NCI-H2029 treated with DMSO at 0.1 percent for 48 hours (cell line): ENCODE measurements around the gene RBM25.
A peak's percentile ranks its signal among the peaks of the same experiment; 100 is the strongest.
"Not testable (repeated sequence)": the region's sequence is repeated elsewhere in the genome, so short reads cannot be mapped to it uniquely, and the experiment has no call there.

Experiments
- DNase-seq: peaks from one replicate; lab custom pipeline; 2025; lab: John Stamatoyannopoulos, UW

The RBM25 gene

DNA sequence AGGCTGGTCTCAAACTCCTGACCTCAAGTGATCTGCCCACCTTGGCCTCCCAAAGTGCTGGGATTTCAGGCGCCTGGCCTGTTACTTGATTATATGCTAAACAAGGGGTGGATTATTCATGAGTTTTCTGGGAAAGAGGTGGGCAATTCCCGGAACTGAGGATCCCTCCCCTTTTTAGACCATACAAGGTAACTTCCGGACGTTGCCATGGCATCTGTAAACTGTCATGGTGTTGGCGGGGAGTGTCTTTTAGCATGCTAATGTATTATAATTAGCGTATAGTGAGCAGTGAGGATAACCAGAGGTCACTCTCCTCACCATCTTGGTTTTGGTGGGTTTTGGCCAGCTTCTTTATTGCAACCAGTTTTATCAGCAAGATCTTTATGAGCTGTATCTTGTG is 111.5 kb downstream of the RBM25 start:
- DNase-seq, result not testable (repeated sequence)

- no peak for DNase-seq
Observed at GRCh38 chr14:73170686-73171085, 112.4 kb downstream of the RBM25 start.

DNA sequence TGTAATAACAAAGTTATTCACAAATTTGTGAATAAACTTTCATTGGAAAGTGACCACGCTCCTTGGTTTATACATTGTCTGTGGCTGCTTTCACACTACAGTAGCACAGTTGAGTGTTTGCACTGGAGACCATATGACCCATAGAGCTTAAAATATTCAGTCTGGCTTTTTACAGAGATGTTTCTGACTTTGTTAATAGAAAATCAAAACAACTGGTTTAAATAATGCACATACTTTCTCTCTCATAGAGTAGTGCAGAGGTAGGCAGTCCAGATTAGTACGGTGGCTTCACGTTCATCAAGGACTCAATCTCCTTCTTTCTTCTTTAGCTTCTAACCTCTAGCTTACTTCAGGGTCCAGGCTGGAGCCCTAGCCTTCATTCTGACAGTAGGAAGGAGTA is 114.2 kb downstream of the RBM25 start:
- no peak for DNase-seq

DNA sequence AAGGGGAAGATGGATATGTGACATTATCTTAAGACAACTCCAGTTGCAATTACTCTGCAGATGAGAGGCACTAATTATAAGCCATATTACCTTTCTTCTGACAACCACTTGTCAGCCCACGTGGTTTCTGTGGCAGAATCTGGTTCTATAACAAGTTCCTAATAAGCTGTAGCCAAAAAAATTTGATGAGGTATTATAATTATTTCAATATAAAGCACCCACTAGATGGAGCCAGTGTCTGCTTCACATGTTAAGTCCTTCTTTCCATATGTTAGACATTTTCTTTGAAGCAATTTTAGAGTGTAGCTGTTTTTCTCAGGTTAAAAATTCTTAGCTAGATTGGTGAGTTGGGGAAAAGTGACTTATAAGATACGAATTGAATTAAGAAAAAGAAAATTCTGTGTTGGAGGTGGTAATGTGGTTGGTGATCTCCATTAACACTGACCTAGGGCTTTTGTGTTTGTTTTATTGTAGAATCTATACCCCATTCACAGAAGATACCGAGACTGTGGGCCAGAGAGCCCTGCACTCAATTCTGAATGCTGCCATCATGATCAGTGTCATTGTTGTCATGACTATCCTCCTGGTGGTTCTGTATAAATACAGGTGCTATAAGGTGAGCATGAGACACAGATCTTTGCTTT is 114.9 kb downstream of the RBM25 start:
- DNase-seq, result peak; percentile 1
